PC-9 (cell line): ENCODE data around the gene SPG11.

Source experiments
- CTCF ChIP-seq: fragments of 200-600 bp; sonication (generic); conservative IDR thresholded peaks from 2 replicates; pipeline ENCODE4 v1.6.1; 2017; ENCODE audit warnings: mixed run types, antibody characterized with exemption, mild to moderate bottlenecking, moderate library complexity
- EZH2 ChIP-seq: fragments of 200-600 bp; sonication (generic); IDR thresholded peaks from 2 replicates; pipeline ENCODE4 v1.8.0; 2017; ENCODE audit warnings: antibody characterized with exemption, low read depth

DNA sequence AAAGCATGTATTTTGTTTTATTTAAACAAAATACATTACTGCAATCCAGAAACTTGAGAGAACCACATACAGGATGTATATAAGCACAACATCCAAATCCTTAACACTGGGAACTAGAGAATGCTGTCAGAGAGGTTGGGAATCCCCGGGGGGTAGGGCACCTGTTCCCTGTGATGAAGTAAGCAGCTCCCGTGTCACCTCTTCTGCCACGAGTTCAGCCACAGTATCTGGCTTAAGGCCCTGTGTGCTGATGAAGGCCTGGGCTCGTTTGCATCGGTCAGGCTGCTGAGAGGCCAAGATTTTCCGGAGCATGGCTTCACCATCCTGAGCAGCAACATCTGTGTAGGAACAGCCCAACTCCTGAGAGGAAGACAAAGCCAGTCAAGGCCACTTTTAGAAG, 90.1 kb downstream of the SPG11 start:
- TF ChIP-seq CTCF (no peak), EZH2 (no peak)
